Stimulated activated naive CD4-positive, alpha-beta T cell (primary cell): ENCODE results near the gene FOXP1.

Experiments
- DNase-seq, 6 experiments: peaks; one replicate each; lab custom pipeline; 2025; lab: John Stamatoyannopoulos, UW

Gene FOXP1

GRCh38 chr3:71005702-71006321 lies 577.7 kb downstream of the FOXP1 start:
- no peak for DNase-seq

DNA sequence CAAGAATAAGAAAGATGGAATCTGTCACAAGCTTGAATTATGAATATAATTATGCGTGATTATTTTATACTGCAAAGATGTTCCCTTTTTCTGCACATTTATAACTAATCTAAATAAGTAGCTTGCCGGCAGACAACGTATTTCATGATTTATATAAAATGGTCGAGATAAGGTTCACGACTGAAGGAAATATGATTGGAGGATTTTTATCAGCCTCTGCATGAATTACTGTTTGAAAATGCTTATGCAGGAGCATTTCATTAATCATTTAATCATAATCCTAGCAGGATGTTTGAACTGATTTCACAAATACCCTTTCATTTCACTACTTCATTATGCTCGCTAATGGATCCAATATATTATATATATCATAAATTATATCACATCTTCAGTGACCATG lies 580.0 kb downstream of the FOXP1 start:
- no peak for DNase-seq

- DNase-seq: no peak
Measured at GRCh38 chr3:71002298-71002697, 581.2 kb downstream of the FOXP1 start.

DNA sequence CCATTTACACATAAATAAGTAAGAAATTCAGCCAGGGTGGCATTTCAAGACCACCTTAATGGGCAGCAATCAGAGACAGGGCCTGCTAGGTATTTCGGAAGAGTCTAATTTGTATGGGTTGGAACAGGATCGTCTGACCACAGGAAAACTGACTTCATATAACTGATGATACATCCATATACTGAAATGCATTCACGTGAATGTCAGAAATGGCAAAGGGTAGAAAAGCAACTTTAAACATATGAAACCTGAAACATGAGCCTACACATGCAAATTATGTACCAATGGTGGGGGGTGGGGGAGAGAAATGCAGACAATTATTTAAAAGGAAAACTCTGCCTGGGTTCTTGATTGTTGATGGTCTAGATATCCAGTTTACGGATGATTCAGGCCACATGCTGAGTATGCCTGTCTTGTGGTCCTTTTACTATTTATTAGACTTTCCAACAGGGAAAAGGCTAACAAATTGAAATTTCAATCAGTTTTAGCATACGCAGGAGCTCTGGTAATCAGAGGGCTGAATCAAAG lies 582.2 kb downstream of the FOXP1 start:
- no peak for DNase-seq

GRCh38 chr3:71000483-71000882 lies 583.0 kb downstream of the FOXP1 start:
- no peak for DNase-seq

DNA sequence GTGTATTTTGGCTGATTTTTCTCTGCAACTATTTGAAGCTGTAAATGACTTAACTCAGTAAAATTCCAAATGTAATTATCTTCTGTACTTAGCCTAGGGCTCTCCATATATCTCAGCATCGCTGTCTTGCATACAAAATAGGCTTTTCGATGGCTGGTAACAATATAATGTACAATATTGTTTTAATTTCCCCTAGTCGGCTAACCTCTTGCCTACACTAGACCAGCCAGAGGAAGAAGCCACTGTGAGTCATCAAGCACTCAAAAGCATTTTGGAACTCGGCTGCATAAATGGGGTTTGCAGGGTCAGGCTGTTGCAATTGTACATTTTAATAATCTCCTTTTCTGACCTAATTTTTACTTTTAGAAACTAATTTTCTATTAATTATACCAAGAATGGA lies 583.8 kb downstream of the FOXP1 start:
- DNase-seq: no peak

- DNase-seq: no peak
Measured at GRCh38 chr3:70996082-70996481, 587.4 kb downstream of the FOXP1 start.

GRCh38 chr3:70994644-70995043 lies 588.9 kb downstream of the FOXP1 start:
- no peak for DNase-seq

DNA sequence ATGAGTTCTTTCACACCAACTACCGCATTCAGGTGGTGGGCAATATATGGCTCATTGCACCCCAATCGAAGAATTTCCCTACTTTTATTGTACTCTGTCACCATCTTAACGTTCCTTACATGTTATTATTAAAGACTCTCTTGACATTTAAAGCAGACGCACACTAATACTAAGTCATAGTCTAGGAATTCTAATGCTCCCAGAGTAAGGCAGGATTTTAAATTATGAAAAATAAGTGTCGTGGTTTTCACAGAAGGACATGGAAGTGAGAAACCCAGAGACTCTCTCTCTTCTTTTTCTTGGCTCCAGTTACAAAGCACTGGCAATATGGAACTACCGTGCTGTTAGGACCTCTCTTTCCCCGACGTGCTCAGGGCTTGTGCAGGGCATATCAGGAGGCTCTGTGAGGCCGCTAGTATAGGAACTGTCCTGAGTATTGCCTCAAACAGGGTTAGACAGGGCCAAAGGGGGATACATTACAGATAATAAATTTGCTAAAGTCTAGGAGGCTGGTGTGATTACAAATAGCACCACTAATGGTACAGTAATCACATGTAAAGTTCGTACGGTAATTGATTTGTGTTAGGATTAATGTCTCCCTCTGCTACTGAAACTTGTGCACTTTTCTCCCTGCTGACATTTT lies 590.8 kb downstream of the FOXP1 start:
- DNase-seq: no peak

- DNase-seq: no peak
Measured at GRCh38 chr3:70992131-70992530, 591.4 kb downstream of the FOXP1 start.

GRCh38 chr3:70990723-70991122 lies 592.8 kb downstream of the FOXP1 start:
- no peak for DNase-seq

- DNase-seq: peak in 3 of 6 experiments; percentile 23 to 31 (median 28)
Measured at GRCh38 chr3:70990185-70990584, 593.3 kb downstream of the FOXP1 start.

GRCh38 chr3:70989174-70989573 lies 594.4 kb downstream of the FOXP1 start:
- DNase-seq: no peak

DNA sequence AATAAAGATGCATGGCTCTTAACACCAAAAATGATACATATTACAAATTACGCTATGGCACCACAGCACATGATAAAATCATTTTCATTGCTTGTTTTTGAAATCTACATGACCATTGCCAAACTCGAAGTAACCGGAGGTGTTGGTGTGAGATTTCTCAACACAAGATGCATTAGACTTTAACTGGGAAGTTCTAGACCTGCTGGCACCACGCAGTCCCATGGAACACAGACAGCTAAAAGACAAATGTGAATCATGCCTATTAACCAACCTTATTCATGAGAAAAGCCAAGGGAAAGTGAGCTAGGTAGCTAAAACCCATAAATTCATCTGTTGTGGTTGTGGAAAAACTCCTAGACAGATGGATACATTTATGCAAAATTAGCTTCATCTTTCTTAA lies 595.4 kb downstream of the FOXP1 start:
- no peak for DNase-seq

GRCh38 chr3:70985572-70985971 lies 598.0 kb downstream of the FOXP1 start:
- no peak for DNase-seq

DNA sequence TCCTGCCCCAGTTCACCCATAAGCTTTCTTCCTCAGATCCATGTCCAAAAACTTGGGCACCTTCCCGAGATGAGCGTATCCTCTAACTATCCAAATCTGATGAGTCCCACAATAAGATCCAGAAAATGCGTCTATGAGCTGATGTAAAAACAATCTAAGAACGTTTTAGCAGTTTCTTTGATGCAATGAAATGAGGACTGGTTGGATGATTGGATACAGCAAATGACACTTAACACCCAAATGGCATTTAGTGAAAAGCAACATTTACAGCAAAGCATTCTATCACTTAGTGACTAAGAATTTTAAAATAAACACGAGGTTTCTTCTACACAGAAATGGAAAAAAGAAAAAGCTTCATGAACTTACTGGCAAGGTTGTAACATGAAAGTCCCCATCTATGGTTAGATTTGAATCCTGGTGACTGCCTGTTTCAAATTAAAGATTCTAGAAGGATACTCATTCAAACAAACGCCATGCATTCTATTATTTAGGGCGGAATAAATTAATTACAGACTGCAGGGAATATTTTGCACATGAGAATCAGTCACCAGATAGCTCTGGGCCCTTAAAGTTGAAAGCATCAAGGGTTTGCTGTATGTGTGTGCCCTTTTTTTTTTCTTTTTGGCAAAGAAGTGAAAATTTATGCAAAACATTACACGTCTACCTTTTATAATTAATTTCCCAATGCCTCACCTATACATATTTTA lies 598.6 kb downstream of the FOXP1 start:
- DNase-seq: no peak

- DNase-seq: no peak
Measured at GRCh38 chr3:70982700-70983140, 600.8 kb downstream of the FOXP1 start.

- DNase-seq: no peak
Measured at GRCh38 chr3:70982284-70982683, 601.2 kb downstream of the FOXP1 start.

- DNase-seq: no peak
Measured at GRCh38 chr3:70981231-70981880, 602.2 kb downstream of the FOXP1 start.

DNA sequence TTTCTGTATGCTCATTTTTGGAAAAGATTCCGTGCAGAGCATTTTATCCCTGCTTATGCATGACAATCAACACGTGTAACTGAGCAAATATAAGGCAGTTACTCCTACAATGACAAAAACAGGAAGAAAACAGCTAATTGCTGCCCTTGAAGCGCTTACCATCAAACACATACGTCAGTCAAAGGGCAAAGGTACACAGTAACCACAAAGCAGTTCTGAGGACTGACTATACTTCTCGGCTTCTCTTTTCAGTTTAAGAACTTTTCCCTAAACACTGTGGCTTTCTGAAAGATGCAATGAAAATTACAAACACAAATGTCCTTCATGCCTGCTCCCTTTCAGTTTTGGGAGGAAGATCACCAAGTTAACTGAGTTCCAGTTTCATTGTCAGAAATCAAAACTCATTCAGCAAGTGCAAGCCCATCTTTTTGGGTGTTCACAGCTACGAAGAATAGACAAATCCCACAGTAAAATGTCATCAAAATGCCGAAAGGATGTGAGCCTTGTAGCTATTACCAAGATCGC lies 602.8 kb downstream of the FOXP1 start:
- peak in 3 of 6 experiments; percentile 33 to 55 (median 55) for DNase-seq

DNA sequence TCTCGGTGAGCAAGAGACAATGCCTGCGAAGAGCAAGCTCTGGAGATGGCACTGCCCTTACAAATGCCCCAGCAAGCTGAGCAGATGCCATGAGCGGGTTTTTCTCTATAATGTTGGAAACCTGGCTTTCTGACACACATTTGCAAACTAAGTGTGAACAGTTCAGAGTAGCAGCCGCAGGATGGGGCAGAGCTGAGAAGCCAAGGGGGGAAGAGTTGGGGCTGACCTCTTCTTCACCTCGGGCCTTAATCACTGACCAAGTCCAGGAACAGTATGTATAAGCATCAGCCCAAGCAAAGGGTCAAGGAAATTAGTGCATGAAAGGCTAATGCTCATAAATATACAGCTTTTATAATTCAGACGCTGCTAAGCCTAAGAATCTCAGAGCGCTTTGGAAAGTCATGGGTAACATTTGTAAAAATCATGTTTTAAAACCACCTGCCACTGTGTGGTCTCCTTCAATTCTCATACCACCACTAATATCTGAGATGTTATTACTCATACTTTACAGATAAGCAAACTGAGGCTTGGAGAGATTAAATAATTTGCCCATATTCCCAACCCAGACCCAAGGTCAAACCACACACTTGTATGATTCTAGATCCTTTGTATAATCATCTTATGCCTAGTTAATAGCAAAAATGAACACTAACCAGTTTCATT lies 603.4 kb downstream of the FOXP1 start:
- DNase-seq: no peak

DNA sequence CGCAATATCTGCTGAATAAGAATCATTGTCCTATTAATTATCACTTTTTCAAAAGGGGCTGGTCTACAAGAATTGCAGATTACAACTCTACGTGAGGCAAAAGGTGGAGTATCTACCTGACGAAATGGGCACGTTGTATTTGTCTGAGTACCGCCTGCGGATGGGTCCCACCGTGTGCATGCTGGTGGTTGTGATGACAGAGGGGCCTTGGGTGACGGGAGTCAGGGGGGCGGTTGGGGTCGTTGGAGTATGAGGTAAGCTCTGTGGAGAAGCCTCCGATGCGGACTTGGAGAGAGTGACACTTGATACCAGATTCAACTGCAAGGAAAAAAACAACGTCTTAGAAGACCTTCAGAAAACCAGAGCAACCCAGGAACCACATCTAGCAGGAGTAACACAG lies 605.8 kb downstream of the FOXP1 start:
- DNase-seq: no peak
